ENCODE results near the gene ARHGDIA.

DNA sequence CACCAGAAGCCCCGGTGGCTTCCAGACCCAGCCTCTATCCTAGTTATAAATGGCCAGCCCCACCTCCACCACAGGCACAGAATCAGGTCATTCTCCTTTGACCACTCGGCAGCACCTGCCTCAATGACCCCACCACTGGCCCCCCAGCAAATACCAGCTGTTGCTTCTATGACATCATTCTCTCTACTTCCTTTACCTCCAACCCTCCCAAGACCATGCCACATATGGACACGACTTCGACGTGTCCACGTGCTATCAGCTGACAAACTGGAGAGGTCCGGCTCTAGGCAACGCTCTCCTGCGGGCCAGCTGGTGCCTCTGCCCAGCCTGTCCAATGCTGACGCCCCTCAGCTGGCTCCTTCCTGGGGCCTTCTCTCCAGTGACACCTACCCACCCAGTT lies 14.3 kb upstream of the ARHGDIA start:
- TF ChIP-seq, protein P1, sequence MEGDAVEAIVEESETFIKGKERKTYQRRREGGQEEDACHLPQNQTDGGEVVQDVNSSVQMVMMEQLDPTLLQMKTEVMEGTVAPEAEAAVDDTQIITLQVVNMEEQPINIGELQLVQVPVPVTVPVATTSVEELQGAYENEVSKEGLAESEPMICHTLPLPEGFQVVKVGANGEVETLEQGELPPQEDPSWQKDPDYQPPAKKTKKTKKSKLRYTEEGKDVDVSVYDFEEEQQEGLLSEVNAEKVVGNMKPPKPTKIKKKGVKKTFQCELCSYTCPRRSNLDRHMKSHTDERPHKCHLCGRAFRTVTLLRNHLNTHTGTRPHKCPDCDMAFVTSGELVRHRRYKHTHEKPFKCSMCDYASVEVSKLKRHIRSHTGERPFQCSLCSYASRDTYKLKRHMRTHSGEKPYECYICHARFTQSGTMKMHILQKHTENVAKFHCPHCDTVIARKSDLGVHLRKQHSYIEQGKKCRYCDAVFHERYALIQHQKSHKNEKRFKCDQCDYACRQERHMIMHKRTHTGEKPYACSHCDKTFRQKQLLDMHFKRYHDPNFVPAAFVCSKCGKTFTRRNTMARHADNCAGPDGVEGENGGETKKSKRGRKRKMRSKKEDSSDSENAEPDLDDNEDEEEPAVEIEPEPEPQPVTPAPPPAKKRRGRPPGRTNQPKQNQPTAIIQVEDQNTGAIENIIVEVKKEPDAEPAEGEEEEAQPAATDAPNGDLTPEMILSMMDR (IDR thresholded peaks at IDR 0.05): no peak
- TF ChIP-seq POLR2A (IDR thresholded peaks at IDR 0.05): no peak
